ENCODE measurements around the gene TTF1. TPM values are rescaled to one million over a fixed set of nuclear protein-coding genes. Genes with fewer than 3 reads are reported as not detected.
A peak's percentile ranks its signal among the peaks of the same experiment; 100 is the strongest.

The TTF1 gene
- total RNA-seq, 1 donor from 2014 or later, result 7.4 TPM

DNA sequence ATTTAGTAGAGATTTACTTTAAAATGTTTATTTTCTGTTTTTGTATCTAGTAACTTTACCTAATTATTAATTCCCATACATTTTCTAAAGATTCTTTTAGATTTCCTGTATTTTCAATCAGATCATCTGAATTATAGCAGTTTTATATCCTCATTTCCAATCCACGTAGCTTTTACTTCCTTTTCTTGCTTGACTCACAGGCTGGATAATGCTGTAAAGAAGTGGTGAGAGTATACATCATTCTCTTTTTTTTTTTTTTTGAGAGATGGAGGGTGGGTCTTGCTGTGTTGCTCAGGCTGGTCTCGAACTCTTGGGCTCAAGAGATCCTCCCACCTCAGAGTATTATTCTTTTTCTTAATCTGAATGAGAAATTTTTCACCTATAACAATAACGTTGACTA is 40.7 kb downstream of the TTF1 start:
- DNase-seq (ENCODE audit: low read depth in 2 of 2), result no peak

DNA sequence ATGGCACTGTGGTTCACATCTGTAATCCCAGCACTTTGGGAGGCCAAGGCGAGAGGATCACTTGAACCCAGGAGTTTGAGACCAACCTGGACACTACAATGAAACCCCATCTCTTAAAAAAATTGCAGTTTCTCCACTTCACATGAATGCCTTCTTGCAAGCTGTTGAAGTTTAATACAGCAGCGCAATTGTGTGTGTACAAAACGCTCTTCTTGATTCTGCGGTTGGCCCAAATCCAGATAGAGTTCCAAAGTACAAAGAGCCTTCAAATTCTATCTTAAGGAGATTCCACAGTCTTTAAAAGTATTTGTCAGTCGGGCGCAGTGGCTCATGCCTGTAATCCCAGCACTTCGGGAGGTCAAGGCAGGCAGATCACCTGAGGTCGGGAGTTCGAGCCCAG is 42.6 kb downstream of the TTF1 start:
- DNase-seq (ENCODE audit: low read depth in 2 of 2), result no peak

DNA sequence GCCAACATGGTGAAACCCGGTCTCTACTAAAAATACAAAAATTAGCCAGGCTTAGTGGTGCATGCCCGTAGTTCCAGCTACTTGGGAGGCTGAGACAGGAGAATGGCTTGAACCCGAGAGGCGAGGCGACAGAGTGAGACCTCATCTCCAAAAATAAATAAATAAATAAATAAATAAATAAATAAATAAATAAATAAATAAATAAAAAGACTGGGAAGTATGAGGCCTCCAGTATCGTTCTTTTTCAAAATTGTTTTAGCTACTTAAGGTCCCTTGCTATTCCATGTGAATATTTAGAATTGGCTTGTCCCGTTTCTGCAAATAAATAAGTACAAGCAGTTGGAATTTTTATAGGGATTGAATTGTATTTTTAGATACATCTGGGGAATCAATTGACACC is 48.9 kb downstream of the TTF1 start:
- no peak for DNase-seq (ENCODE audit: low read depth in 2 of 2)

DNA sequence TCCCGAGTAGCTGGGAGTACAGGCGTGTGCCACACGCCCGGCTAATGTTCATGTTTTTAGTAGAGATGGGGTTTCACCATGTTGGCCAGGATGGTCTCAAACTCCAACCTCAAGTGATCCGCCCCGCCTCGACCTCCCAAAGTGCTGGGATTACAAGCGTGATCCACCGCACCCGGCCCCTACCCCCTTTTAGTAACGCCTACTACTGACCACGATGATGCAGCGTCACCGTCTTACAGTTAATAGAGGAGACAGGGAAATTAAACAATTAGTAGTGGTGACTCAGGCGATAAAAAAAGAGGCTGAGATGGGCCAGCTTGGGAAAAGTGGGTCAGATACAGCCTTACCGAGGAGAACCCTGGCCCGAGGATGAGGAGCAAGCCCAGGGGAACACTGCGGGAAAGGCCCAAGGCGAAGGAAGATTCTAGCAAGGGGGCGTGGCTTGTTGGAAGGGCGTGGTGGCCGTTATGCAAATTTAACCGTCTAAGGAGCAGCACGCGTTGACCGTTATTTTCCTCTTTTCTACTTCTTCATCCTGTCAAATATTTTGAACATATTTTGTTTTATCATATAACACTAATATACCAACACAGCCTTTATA is 50.2 kb downstream of the TTF1 start:
- no peak for DNase-seq (ENCODE audit: low read depth in 2 of 2)

DNA sequence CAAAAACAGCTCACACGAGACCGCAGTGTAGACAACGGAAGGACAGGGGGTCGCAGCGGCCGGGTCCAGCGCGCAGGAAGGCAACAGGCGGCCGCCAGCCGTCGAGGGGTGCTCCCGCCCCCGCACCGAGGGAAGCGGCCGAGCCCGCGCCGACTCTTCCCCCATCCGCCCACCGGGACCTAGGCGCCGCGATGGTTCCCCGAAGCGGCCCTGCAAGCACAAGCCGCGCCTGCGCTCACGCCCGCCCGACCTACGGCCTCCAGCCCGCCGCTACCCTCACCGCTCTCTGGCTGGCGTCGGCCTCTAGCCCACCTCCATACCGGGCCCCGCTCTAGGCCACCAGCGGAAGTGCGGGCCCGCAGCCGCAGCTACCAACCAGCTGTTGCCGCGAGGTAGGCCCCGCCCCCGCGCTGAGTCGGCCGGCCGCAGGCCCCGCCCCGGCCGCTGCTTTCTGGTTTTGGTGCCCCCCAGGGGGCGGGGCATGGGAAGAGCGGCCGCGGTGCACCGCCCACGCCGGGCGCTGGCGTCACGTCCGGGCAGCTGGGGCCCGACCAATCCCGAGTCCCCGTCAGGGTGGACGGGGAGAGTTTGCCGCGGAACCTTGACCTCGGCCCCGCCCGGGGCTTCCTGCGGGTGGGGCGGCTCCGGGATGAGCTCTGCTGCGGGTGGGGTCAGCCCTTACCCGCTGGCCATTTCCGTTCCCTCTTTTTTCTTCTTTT is 51.8 kb downstream of the TTF1 start, which contains the start of gene SETX:
TSS of gene SETX (minus strand) at position 350 of the 719 bp plus-strand sequence. CDS start 5,558 bp downstream, outside the sequence.
- peak; percentile 90 to 98 for DNase-seq (ENCODE audit: low read depth in 2 of 2)

DNA sequence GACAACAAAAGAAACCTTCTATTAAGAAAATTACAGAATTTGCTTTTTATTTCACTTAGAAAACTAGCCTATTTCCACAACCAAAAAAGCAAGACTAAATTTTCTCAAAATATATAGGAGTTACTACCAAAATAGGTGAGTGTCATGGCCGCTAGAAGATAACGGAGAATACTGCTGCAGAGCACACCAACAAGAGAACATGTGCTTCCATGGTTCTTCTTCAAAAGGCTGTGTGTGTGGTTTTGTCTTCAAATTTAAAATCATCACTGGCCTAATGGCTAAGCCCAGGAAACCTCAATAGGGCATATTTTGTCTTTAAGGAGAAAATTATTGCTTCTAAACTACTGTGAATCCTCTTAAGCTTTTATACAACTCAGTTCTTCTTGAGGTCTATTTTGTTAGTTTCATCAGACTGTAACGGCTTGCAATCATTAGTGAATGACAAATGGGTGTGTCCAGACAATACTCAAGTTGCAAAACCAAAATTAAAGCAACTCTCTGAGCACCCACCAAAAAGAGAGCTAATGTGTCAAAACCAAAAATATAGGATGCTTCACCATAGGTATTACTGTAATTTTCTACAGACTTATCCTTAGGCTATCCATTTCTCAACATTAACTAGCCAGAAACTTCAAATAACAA is 55.1 kb downstream of the TTF1 start:
- no peak for DNase-seq (ENCODE audit: low read depth in 2 of 2)

DNA sequence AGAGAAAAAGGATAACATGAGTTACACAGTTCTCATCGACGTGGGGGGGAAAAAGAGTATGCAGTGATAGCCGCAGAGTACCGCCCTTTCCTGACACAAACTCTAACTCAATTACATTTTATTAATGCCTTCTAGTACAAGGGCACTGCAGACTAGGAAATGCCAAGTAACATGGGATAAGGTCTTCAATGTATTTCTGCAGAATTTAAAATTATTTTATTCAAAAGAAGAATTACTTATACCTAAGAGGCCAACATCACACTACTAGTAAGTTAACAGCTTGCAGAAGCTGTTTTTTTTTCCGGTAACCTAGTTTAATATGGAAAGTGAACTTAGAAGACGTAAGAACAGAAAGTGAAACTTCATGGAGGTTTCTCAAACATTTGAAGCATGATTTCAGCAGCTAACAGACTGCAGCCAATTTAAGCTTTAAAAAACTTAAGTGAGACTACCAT is 55.8 kb downstream of the TTF1 start:
- peak in 1 of 2 donors; percentile 27 for DNase-seq (ENCODE audit: low read depth in 2 of 2)

DNA sequence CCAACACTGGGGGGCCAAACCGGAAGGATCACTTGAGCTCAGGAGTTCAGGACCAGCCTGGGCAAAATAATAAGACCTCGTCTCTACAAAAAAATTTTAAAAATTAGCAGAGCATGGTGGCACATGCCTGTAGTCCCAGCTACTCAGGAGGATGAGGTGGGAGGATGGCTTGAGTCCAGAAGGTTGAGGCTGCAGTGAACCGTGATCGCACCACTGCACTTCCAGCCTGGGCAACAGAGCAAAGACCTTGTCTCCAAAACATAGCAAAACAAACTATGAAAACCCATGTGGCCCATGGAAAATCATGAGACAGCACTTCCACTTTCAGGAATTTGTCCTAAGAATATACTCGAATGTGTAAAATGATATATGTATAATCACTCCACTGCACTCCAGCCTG is 58.0 kb downstream of the TTF1 start:
- DNase-seq (ENCODE audit: low read depth in 2 of 2), result peak in 1 of 2 donors; percentile 43

DNA sequence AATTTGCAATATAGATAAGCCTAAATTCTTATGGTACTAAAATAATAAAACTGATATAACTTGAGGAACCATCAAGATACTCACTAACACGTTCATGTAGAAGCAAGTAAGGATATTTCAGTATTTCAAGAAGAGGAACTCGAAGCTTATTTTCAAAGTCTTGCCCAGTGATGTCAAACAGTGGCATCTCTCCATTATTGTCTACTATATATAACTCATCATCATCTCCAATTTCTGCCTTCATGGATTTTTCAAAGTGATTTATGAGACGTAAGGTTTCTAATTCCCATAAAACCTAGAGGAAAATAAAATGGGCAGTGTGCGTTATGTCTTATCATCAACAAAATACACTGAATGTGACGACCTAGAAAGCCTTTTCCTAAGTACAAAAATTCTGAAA is 60.5 kb downstream of the TTF1 start:
- DNase-seq (ENCODE audit: low read depth in 2 of 2), result no peak

DNA sequence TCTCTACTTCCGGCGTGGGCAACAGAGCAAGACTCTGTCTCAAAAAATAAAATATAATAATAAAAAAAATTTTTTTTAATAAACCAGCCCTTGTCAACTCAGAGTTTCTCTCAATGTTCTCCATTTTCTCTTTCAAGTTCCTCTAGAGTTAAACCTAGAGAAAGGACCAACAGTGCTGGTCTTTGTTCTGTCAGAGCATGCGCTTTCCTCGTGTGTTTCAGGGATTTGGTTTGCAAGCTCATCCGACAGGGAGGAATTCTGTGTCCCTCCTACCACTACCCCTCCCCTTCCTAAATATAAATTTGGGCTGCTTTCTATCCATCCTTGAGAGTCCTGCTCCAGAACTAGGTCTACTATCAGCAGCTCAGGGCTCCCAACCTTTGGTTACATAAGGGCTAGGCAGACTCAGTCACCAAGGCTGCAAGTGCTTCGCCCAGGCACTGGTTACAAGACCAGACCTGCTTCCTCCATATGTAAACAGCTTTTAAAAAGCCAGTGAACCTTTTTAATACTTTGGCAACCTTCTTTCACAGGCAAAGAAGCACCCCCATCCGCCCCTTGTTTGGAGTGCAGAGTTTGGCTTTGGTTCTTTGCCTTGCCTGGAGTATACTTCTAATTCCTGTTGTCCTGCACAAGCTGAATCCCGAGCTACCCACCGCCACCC is 65.3 kb downstream of the TTF1 start:
- DNase-seq (ENCODE audit: low read depth in 2 of 2), result no peak

DNA sequence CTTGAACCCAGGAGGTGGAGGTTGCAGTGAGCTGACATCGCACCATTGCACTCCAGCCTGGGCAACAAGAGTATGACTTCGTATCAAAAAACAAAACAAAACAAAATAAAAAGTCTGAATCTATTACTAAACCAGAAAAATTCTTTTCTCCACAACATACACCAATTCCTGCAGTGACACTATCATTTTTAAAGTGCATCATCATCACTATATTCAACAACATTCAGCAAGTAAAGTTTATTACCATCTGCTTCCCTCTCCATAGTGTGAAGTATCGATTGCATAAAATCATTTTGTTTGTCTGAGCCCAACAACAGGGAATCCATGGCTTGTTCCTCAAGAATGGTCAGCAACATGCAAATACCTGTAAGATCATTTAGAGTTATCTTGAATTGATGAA is 72.3 kb downstream of the TTF1 start:
- no peak for DNase-seq (ENCODE audit: low read depth in 2 of 2)

DNA sequence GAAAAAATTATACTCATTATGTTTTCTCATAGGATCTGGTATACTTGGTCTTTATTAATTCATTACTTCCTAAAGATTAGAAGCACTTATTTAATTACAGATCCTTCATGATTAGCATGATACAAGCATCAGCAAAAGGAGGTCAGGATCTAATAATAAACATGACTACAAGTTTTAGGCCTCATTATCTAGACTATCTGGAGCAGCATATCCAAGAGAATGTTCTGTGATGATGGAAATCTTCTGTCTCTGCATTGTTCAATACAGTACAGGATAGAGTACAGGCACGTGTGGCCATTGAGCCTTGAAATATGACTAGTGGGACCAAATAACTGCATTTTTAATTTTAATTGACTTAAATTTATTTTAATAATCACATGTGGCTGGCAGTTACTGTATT is 73.1 kb downstream of the TTF1 start:
- no peak for DNase-seq (ENCODE audit: low read depth in 2 of 2)

DNA sequence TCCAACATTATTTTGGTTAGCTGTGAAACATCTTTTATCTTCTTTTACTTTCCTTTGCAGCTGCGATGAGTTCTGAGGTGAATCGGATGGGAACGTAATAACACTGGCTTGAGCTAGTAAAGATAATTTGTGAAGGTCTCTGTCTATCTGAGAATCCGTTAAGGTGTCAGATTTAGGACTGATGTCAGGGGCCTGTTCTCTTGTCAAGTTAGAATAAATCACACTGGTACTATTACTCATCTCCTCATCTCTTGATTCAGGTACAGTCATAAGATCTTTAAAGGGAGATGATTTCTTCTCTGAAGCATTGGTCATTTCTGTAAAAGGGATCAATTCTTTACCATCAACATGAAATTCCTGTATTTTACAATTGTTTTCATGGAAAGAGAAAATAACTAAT is 78.1 kb downstream of the TTF1 start:
- no peak for DNase-seq (ENCODE audit: low read depth in 2 of 2)

DNA sequence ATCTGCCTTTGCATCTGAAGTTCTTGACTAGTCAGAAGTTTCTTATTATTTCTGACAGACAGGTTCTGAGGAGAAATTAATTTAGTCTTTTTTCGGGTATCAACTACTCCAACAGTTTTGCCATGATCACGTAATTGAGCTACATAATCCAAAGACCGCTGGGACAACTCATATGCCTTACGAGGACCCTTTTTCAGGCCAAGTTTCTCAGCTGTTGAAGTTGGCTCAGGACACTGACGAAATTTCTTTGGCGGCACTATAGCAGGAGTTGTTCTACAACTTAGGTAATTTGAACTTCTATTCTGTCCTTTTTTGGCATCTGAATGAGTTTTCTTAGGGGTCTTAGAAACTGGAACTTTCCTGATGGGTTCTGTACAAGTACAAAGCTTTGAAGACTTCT is 79.1 kb downstream of the TTF1 start:
- DNase-seq (ENCODE audit: low read depth in 2 of 2), result no peak

Other genes starting within 250 kb of the TTF1 start
- under 0.01 and 0.77 TPM in 2 replicates for gene NTNG2, start 244.8 kb downstream of the TTF1 start, total RNA-seq
- gene SETX, start 51.9 kb downstream of the TTF1 start, total RNA-seq, result 57.0 and 76.0 TPM in 2 replicates
- 0.13 TPM in 1 of 2 replicates, not detected in the other for gene CFAP77, start 3.4 kb upstream of the TTF1 start, total RNA-seq
- not detected in 2 replicates for gene BARHL1, start 175.8 kb upstream of the TTF1 start, total RNA-seq